DND-41 (cell line): ENCODE data around the gene SLC25A10.

Source experiments
- EZH2 ChIP-seq: IDR thresholded peaks from 3 replicates; pipeline ENCODE4 v1.6.1; 2012; ENCODE audit warnings: borderline replicate concordance, low read depth, mild to moderate bottlenecking, moderate library complexity, low read length, inconsistent platforms; ENCODE audit not compliant: severe bottlenecking
- TF ChIP-seq, protein P1 (sequence below): IDR thresholded peaks from 2 replicates; pipeline ENCODE4 v1.5.1; 2012; ENCODE audit warnings: borderline replicate concordance, low read length, moderate library complexity, mild to moderate bottlenecking; ENCODE audit not compliant: poor library complexity, severe bottlenecking; ENCODE audit errors: extremely low read depth

DNA sequence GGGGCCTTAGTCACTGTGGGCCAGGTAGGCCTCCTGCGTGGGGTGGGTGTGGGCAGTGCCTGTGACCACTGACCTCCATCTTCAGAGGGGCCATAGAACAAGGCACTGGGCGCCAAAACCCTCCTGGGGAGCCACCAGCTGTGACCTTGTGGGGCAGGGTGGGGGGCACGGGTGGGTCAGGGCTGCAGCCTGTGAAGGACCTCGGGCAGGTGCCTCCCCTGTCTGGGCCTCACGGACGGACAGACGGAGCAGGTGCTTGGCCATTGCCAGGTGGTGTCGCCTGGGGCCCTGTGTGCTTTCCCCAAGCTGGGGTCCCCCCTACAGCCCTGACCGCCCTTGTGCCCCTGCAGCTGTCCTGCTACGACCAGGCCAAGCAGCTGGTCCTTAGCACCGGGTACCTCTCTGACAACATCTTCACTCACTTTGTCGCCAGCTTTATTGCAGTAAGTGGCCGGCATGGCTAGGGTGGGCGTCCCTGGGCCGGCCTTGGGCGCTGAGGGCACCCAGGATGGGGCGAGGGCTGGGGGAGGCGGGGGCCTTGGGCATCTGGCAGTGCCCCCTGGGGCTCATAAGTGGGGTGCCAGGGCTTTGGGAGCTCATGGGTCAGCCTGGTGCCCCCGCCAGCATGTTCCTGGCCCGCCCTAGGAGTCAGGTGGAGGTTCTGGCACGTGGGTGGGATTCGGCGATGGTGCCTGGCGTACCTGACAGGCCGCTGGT, 5.1 kb downstream of the SLC25A10 start:
- TF ChIP-seq, protein P1, sequence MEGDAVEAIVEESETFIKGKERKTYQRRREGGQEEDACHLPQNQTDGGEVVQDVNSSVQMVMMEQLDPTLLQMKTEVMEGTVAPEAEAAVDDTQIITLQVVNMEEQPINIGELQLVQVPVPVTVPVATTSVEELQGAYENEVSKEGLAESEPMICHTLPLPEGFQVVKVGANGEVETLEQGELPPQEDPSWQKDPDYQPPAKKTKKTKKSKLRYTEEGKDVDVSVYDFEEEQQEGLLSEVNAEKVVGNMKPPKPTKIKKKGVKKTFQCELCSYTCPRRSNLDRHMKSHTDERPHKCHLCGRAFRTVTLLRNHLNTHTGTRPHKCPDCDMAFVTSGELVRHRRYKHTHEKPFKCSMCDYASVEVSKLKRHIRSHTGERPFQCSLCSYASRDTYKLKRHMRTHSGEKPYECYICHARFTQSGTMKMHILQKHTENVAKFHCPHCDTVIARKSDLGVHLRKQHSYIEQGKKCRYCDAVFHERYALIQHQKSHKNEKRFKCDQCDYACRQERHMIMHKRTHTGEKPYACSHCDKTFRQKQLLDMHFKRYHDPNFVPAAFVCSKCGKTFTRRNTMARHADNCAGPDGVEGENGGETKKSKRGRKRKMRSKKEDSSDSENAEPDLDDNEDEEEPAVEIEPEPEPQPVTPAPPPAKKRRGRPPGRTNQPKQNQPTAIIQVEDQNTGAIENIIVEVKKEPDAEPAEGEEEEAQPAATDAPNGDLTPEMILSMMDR, result no peak
- TF ChIP-seq EZH2, result no peak
